HL-60 (cell line): ENCODE measurements around the gene ATP5F1C.

Experiments used
- DNase-seq, 2 experiments: peaks; one replicate each; pipeline ENCODE4 v3.0.0-alpha.2; 2010 to 2020; ENCODE audit warnings: low read depth in 1 of 2, low spot score in 1 of 2
- H3K27ac ChIP-seq: fragments of 250-450 bp; sonication (Bioruptor Pico); replicated peaks from 2 replicates; pipeline ENCODE4 v1.5.1; 2020; ENCODE audit warnings: mild to moderate bottlenecking, moderate library complexity
- H3K27me3 ChIP-seq: fragments of 250-450 bp; sonication (Bioruptor Pico); 2 replicates; pipeline ENCODE4 v1.5.1; 2021; ENCODE audit warnings: mild to moderate bottlenecking, moderate library complexity; ENCODE audit not compliant: insufficient read depth, poor library complexity, severe bottlenecking
- H3K4me3 ChIP-seq: replicated peaks from 2 replicates; pipeline ENCODE4 v1.5.1; 2011; ENCODE audit warnings: mild to moderate bottlenecking, control low read depth, low read length; ENCODE audit not compliant: insufficient read depth
- GABPA ChIP-seq: IDR thresholded peaks from 2 replicates; pipeline ENCODE4 v1.6.1; 2012; ENCODE audit warnings: low read depth
- POLR2AphosphoS5 ChIP-seq: IDR thresholded peaks from 2 replicates; pipeline ENCODE4 v1.6.1; 2012; ENCODE audit warnings: low read depth
- REST ChIP-seq: IDR thresholded peaks from 2 replicates; pipeline ENCODE4 v1.6.1; 2012; ENCODE audit warnings: low read depth; ENCODE audit not compliant: insufficient replicate concordance
- SPI1 ChIP-seq: IDR thresholded peaks from 2 replicates; pipeline ENCODE4 v1.6.1; 2012; ENCODE audit warnings: low read depth, mild to moderate bottlenecking, borderline replicate concordance
- TF ChIP-seq, protein P1 (sequence below): IDR thresholded peaks from one replicate; pipeline ENCODE4 v1.5.1; 2011; ENCODE audit warnings: low read length, control low read depth, inconsistent platforms; ENCODE audit not compliant: insufficient read depth

ATP5F1C gene

GRCh38 chr10:7846591-7846990 lies 58.6 kb downstream of the ATP5F1C start:
- no peak for TF ChIP-seq POLR2AphosphoS5
- Histone ChIP-seq H3K4me3 (no peak overlapping the region), H3K27me3 (no peaks in the 10 kb centered on the region), H3K27ac (no peak overlapping the region)
- no peak for DNase-seq

GRCh38 chr10:7853226-7853842 lies 65.4 kb downstream of the ATP5F1C start:
- H3K27me3 ChIP-seq, result no peaks in the 10 kb centered on the region
- no peak for TF ChIP-seq POLR2AphosphoS5
- TF ChIP-seq REST, result no peak
- no peak for TF ChIP-seq SPI1
- TF ChIP-seq GABPA, result no peak
- TF ChIP-seq, protein P1, sequence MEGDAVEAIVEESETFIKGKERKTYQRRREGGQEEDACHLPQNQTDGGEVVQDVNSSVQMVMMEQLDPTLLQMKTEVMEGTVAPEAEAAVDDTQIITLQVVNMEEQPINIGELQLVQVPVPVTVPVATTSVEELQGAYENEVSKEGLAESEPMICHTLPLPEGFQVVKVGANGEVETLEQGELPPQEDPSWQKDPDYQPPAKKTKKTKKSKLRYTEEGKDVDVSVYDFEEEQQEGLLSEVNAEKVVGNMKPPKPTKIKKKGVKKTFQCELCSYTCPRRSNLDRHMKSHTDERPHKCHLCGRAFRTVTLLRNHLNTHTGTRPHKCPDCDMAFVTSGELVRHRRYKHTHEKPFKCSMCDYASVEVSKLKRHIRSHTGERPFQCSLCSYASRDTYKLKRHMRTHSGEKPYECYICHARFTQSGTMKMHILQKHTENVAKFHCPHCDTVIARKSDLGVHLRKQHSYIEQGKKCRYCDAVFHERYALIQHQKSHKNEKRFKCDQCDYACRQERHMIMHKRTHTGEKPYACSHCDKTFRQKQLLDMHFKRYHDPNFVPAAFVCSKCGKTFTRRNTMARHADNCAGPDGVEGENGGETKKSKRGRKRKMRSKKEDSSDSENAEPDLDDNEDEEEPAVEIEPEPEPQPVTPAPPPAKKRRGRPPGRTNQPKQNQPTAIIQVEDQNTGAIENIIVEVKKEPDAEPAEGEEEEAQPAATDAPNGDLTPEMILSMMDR, result no peak
- no peak for DNase-seq

GRCh38 chr10:7853890-7854289 lies 65.9 kb downstream of the ATP5F1C start:
- TF ChIP-seq POLR2AphosphoS5 (no peak), SPI1 (no peak), REST (no peak), GABPA (no peak)
- TF ChIP-seq, protein P1, result no peak

More at GRCh38 chr10:7853226-7853842, 65.4 kb downstream of the ATP5F1C start:
- Histone ChIP-seq H3K4me3 (no peak overlapping the region), H3K27ac (no peak overlapping the region)

DNA sequence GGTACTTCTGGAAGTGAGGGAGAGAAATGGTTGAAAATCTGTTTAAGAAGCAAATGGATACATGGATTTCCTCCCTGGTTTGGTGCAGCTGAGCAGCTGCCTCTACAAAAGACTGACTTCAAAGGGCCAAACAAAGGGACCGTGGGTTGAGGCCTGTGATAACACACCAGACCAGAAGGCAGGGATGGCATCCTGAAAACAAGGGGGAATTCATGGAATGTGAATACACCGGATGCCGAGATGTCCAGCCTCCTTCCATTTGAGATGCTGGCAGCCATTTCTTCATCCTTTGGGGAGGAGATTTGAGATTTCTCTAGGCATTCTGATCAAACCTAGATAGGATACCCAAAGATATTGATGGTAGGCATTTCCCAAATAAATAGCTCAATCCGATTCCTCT lies 67.2 kb downstream of the ATP5F1C start:
- TF ChIP-seq GABPA, result no peak
- TF ChIP-seq, protein P1, result no peak
- no peak for TF ChIP-seq POLR2AphosphoS5
- no peak for TF ChIP-seq REST
- no peak for TF ChIP-seq SPI1
- DNase-seq, result no peak
- H3K4me3 ChIP-seq, result no peak overlapping the region
- no peaks in the 10 kb centered on the region for H3K27me3 ChIP-seq
- H3K27ac ChIP-seq, result no peak overlapping the region

More at GRCh38 chr10:7853890-7854289, 65.9 kb downstream of the ATP5F1C start:
- H3K27me3 ChIP-seq, result no peaks in the 10 kb centered on the region
- H3K27ac ChIP-seq, result no peak overlapping the region
- no peak for DNase-seq
- H3K4me3 ChIP-seq, result no peak overlapping the region
